Stimulated activated naive B cell treated with anti-CD40 and anti-IgM and Interleukin-4, amounts not matched to agents 10 μg/mL and 1 μg/mL and 100 μg/mL, for 72 hours (primary cell): ENCODE data around the gene EGR1.

ENCODE experiments used
- ATAC-seq, 2 donors: fragments of 150-1000 bp; cut with Tn5 transposase; replicated peaks; 2 replicates each; pipeline ENCODE4 v1.10.0; 2021; ENCODE audit warnings: moderate library complexity in 1 of 2
- DNase-seq: peaks from one replicate; pipeline ENCODE4 v3.0.0; 2021
- H3K27ac Mint-ChIP-seq: one replicate; pipeline ENCODE4 v1.8.0; 2022; ENCODE audit warnings: mild to moderate bottlenecking, mixed read lengths
- H3K27me3 Mint-ChIP-seq, 2 donors: one replicate each; pipeline ENCODE4 v1.8.0; 2022; ENCODE audit warnings: mixed read lengths in 2 of 2
- H3K36me3 Mint-ChIP-seq, 2 donors: one replicate each; pipeline ENCODE4 v1.8.0; 2022; ENCODE audit warnings: mixed read lengths in 2 of 2, mild to moderate bottlenecking in 1 of 2
- H3K4me1 Mint-ChIP-seq, 2 donors: one replicate each; pipeline ENCODE4 v1.8.0; 2022; ENCODE audit warnings: mixed read lengths in 2 of 2, mild to moderate bottlenecking in 1 of 2
- H3K4me3 Mint-ChIP-seq, 2 donors: one replicate each; pipeline ENCODE4 v1.8.0; 2022; ENCODE audit warnings: mild to moderate bottlenecking in 2 of 2, mixed read lengths in 2 of 2, moderate library complexity in 1 of 2
- H3K9me3 Mint-ChIP-seq, 2 donors: one replicate each; pipeline ENCODE4 v1.8.0; 2022; ENCODE audit warnings: mixed read lengths in 2 of 2, mild to moderate bottlenecking in 1 of 2

EGR1 gene

GRCh38 chr5:138465261-138466124 lies at the start of gene EGR1:
Gene EGR1 (plus strand): TSS chr5:138465479. CDS start chr5:138465762, 283 bp downstream.
- ATAC-seq (peak; percentile 67 to 70), DNase-seq (peak; percentile 90)
- peak within 1 kb of the TSS; percentile 87 to 89 for H3K4me3 Mint-ChIP-seq
- no peaks in the 10 kb centered on the region for H3K27me3 Mint-ChIP-seq
- peaks cover 19 to 25% of the 10 kb centered on the region in 2 donors for H3K36me3 Mint-ChIP-seq
- no peaks in the 10 kb centered on the region for H3K9me3 Mint-ChIP-seq
- peak within 1 kb of the TSS; percentile 96 for H3K27ac Mint-ChIP-seq
- H3K4me1 Mint-ChIP-seq = peaks cover 41 to 55% of the 10 kb centered on the region in 2 donors

GRCh38 chr5:138418444-138418843 lies 46.8 kb upstream of the EGR1 start:
- Mint-ChIP-seq H3K36me3 (peaks cover 20 to 40% of the 10 kb centered on the region in 2 donors), H3K4me3 (no peak overlapping the region), H3K27ac (no peak overlapping the region), H3K27me3 (no peaks in the 10 kb centered on the region), H3K9me3 (no peaks in the 10 kb centered on the region), H3K4me1 (no peaks in the 10 kb centered on the region)
- DNase-seq (no peak), ATAC-seq (no peak)

- peaks cover 26 to 52% of the 10 kb centered on the region in 2 donors for H3K36me3 Mint-ChIP-seq
- no peak for ATAC-seq
- H3K27me3 Mint-ChIP-seq = no peaks in the 10 kb centered on the region
- H3K4me3 Mint-ChIP-seq = no peak overlapping the region
- H3K27ac Mint-ChIP-seq = no peak overlapping the region
- no peaks in the 10 kb centered on the region for H3K4me1 Mint-ChIP-seq
- H3K9me3 Mint-ChIP-seq = no peaks in the 10 kb centered on the region
- DNase-seq = no peak
Measured at GRCh38 chr5:138425079-138425478, 40.2 kb upstream of the EGR1 start.

GRCh38 chr5:138435943-138436342 lies 29.3 kb upstream of the EGR1 start:
- no peaks in the 10 kb centered on the region for H3K9me3 Mint-ChIP-seq
- DNase-seq (no peak), ATAC-seq (no peak)
- H3K36me3 Mint-ChIP-seq = peaks cover 14 to 48% of the 10 kb centered on the region in 2 donors
- H3K27me3 Mint-ChIP-seq = peaks cover 0 to 5% of the 10 kb centered on the region in 2 donors
- H3K27ac Mint-ChIP-seq = no peak overlapping the region
- no peak overlapping the region for H3K4me3 Mint-ChIP-seq
- peaks cover 11 to 32% of the 10 kb centered on the region in 2 donors for H3K4me1 Mint-ChIP-seq

- Mint-ChIP-seq H3K27me3 (peaks cover 0 to 5% of the 10 kb centered on the region in 2 donors), H3K4me1 (peaks cover 11 to 32% of the 10 kb centered on the region in 2 donors), H3K9me3 (no peaks in the 10 kb centered on the region), H3K4me3 (peak overlapping the region; percentile 85 to 88), H3K27ac (peak overlapping the region; percentile 72), H3K36me3 (peaks cover 11 to 34% of the 10 kb centered on the region in 2 donors)
- no peak for DNase-seq
- ATAC-seq = no peak
Measured at GRCh38 chr5:138438003-138438723, 27.1 kb upstream of the EGR1 start.

GRCh38 chr5:138438724-138439476 lies 26.4 kb upstream of the EGR1 start, which contains the start of gene REEP2:
Gene REEP2 (plus strand): TSS chr5:138439057. CDS start chr5:138439209, 152 bp downstream.
- DNase-seq (peak; percentile 55), ATAC-seq (peak; percentile 87 to 91)
- Mint-ChIP-seq H3K27me3 (peaks cover 0 to 5% of the 10 kb centered on the region in 2 donors), H3K9me3 (no peaks in the 10 kb centered on the region), H3K4me3 (peak within 1 kb of the TSS; percentile 85 to 88), H3K36me3 (peaks cover 11 to 28% of the 10 kb centered on the region in 2 donors), H3K4me1 (peaks cover 11 to 32% of the 10 kb centered on the region in 2 donors), H3K27ac (peak within 1 kb of the TSS; percentile 72)

- H3K36me3 Mint-ChIP-seq = peaks cover 10 to 24% of the 10 kb centered on the region in 2 donors
- DNase-seq (no peak), ATAC-seq (peak in 1 of 2 donors; percentile 3)
- H3K27me3 Mint-ChIP-seq = peaks cover 0 to 5% of the 10 kb centered on the region in 2 donors
- peak overlapping the region; percentile 85 to 88 for H3K4me3 Mint-ChIP-seq
- H3K27ac Mint-ChIP-seq = peak overlapping the region; percentile 7
- H3K9me3 Mint-ChIP-seq = no peaks in the 10 kb centered on the region
- peaks cover 11 to 32% of the 10 kb centered on the region in 2 donors for H3K4me1 Mint-ChIP-seq
Measured at GRCh38 chr5:138439477-138440158, 25.7 kb upstream of the EGR1 start.

- Mint-ChIP-seq H3K4me1 (peaks cover 11 to 32% of the 10 kb centered on the region in 2 donors), H3K4me3 (peak overlapping the region; percentile 58 to 65), H3K9me3 (no peaks in the 10 kb centered on the region), H3K27me3 (peaks cover 0 to 5% of the 10 kb centered on the region in 2 donors), H3K36me3 (peaks cover 4 to 16% of the 10 kb centered on the region in 2 donors), H3K27ac (no peak overlapping the region)
- ATAC-seq (no peak), DNase-seq (no peak)
Measured at GRCh38 chr5:138440159-138441073, 24.9 kb upstream of the EGR1 start.

- Mint-ChIP-seq H3K9me3 (no peaks in the 10 kb centered on the region), H3K36me3 (peaks cover 0 to 11% of the 10 kb centered on the region in 2 donors), H3K4me3 (no peak overlapping the region), H3K27me3 (peaks cover 0 to 5% of the 10 kb centered on the region in 2 donors), H3K4me1 (peaks cover 11 to 32% of the 10 kb centered on the region in 2 donors), H3K27ac (no peak overlapping the region)
- ATAC-seq = no peak
- no peak for DNase-seq
Measured at GRCh38 chr5:138441221-138441620, 24.1 kb upstream of the EGR1 start.

GRCh38 chr5:138444078-138444773 lies 21.1 kb upstream of the EGR1 start:
- no peak overlapping the region for H3K27ac Mint-ChIP-seq
- no peak for ATAC-seq
- peaks cover 5 to 6% of the 10 kb centered on the region in 2 donors for H3K27me3 Mint-ChIP-seq
- peaks cover 7 to 16% of the 10 kb centered on the region in 2 donors for H3K4me1 Mint-ChIP-seq
- H3K4me3 Mint-ChIP-seq = no peak overlapping the region
- no peaks in the 10 kb centered on the region for H3K36me3 Mint-ChIP-seq
- H3K9me3 Mint-ChIP-seq = no peaks in the 10 kb centered on the region
- no peak for DNase-seq

- no peaks in the 10 kb centered on the region for H3K36me3 Mint-ChIP-seq
- H3K4me1 Mint-ChIP-seq = peaks cover 6 to 13% of the 10 kb centered on the region in 2 donors
- H3K27ac Mint-ChIP-seq = no peak overlapping the region
- ATAC-seq (no peak), DNase-seq (no peak)
- no peaks in the 10 kb centered on the region for H3K9me3 Mint-ChIP-seq
- H3K27me3 Mint-ChIP-seq = peaks cover 4 to 6% of the 10 kb centered on the region in 2 donors
- no peak overlapping the region for H3K4me3 Mint-ChIP-seq
Measured at GRCh38 chr5:138444774-138445546, 20.3 kb upstream of the EGR1 start.
